GM08714 (cell line): ENCODE measurements around the gene ZNF283.

ENCODE experiments used
- H3K4me3 ChIP-seq: fragments of 200-500 bp; sonication (Bioruptor generic); 2 replicates; pipeline ENCODE4 v1.5.1; 2014; ENCODE audit warnings: mild to moderate bottlenecking, low read length, inconsistent platforms
- ZNF274 ChIP-seq: IDR thresholded peaks from 2 replicates; pipeline ENCODE4 v1.6.1; 2012; ENCODE audit warnings: mild to moderate bottlenecking, low read depth, low read length

ZNF283 gene

GRCh38 chr19:43872547-43873336 is 45.6 kb downstream of the ZNF283 start:
- peak; percentile 81 for TF ChIP-seq ZNF274
- no peak overlapping the region for H3K4me3 ChIP-seq

- H3K4me3 ChIP-seq: no peak overlapping the region
- no peak for TF ChIP-seq ZNF274
These were observed 53.4 kb downstream of the ZNF283 start for GRCh38 chr19:43880483-43880882.

- no peak within 1 kb of the TSS for H3K4me3 ChIP-seq
- TF ChIP-seq ZNF274: no peak
These were observed 56.7 kb downstream of the ZNF283 start, which contains the start of gene ZNF404 for GRCh38 chr19:43883864-43884263. ZNF404 (minus strand) TSS chr19:43883964.

- no peak for TF ChIP-seq ZNF274
- no peak overlapping the region for H3K4me3 ChIP-seq
These were observed 68.7 kb downstream of the ZNF283 start for GRCh38 chr19:43895727-43896308.
